ENCODE results near the gene KDF1.
"Not testable (repeated sequence)": the region's sequence is repeated elsewhere in the genome, so short reads cannot be mapped to it uniquely, and the experiment has no call there.

KDF1 gene

DNA sequence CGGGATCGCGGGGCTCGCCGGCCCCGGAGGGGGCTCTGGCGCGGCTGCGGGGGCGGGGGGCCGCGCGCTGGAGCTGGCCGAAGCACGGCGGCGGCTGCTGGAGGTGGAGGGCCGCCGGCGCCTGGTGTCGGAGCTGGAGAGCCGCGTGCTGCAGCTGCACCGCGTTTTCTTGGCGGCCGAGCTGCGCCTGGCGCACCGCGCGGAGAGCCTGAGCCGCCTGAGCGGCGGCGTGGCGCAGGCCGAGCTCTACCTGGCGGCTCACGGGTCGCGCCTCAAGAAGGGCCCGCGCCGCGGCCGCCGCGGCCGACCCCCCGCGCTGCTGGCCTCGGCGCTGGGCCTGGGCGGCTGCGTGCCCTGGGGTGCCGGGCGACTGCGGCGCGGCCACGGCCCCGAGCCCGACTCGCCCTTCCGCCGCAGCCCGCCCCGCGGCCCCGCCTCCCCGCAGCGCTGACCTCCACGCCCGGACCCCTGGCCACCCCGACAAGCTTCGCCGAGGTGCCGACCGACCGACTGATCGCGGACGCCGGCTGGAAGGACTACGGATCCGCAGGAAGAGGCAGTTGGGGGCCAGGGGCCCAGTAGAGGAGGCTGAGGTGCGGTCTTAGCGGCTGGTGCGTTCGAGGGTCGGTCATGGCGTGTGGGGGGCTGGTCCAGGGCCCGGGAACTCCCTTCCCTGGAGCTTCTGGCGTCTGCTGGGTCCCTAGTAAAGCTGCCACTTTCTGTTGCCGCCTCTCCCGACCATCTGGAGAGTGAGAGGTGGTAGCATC, 33.9 kb upstream of the KDF1 start:
- peak; percentile 68 for DNase-seq (ENCODE audit: low spot score)

DNA sequence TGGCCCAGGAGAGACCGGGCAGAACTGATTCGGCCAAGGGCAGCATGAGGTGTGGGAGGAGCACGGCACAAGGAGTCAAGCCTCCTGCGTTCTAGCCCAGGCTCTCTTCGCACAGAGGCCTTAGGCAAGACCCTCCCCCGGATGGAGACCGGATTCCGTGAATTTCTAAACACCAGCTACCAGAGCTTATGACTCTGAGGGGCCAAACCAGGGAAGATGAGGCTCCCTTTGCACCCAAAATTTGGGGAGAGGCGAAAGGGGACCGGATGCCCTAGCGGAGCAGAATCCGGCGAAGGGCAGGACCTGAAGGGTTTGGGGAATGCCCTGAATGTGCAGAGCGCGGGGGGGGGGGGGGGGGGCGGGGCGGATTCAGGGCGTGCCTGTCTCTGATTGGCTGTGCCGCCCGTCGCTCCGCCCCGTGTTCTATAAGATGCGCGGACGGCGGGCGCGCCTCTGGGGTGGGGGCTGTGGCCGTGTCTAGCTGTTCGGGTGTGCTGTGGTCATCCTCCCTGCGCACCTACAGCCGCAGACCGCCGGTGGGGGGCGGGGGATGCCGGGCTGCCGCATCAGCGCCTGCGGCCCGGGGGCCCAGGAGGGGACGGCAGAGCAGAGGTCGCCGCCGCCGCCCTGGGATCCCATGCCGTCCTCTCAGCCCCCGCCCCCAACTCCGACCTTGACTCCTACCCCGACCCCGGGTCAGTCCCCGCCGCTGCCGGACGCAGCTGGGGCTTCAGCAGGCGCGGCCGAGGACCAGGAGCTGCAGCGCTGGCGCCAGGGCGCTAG, 33.2 kb upstream of the KDF1 start, which contains the start of gene TRNP1:
TRNP1 (plus strand) TSS at position 456 of the 783 bp plus-strand sequence; CDS start at position 551, 95 bp downstream.
- DNase-seq (ENCODE audit: low spot score), result peak; percentile 90

DNA sequence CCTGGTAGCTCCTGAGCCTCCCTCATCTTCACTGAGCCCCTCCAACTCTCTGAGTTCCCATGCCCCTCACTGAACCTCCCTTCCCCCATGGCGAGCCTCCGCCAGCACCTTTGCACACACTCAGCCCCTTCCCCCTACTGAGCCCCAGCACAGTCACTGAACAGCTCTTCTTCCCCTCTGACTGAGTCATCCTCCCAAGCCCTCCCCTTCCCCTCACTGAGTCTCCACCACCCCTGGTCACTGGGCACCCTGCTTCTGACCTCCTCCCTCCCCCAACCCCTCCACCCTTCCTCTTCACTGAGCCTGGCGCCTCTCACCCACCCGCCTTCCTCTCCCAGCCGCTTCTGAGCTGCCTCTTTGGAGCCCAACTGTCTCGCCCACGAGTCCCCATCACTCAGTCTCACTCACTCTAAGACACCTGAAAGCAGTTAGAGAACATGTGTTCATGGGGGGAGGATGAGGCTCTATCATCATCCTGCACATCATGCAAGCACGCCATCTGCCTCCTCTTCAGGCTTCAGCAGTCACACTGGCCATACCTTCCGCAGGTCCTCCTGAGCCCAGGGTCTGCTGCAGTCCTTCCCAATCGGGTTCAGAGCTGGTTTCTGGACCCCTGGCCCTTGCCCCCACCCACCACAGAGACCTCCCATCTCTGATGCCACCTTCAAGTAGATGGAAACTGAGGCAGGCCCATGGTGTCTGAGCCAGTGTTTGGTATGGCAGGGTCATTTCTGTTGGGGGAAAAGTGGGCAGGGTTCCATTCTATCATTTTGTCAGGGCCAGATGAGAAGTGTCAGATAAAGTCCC, 31.2 kb upstream of the KDF1 start:
- no peak for DNase-seq (ENCODE audit: low spot score)

DNA sequence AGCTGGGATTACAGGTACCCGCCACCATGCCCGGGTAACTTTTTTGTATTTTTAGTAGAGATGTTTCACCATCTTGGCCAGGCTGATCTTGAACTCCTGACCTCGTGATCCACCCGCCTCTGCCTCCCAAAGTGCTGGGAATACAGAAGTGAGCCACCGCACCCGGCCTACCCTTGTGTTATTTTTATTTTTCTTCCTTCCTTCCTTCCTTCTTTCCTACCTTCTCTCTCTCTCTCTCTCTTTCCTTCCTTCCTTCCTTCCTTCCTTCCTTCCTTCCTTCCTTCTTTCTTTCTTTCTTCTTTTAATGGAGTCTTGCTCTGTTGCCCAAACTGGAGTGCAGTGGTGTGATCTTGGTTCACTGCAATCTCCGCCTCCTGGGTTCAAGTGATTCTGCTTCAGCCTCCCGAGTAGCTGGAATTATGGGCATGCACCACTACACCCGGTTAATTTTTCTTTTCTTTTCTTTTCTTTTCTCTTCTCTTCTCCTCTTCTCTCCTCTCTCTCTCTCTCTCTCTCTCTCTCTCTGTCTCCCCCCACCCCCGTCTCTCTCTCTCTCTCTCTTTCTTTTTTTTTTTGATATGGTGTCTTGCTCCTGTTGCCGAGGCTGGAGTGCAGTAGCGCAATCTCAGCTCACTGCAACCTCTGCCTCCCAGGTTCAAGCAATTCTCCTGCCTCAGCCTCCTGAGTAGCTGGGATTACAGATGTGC, 29.3 kb upstream of the KDF1 start:
- not testable (repeated sequence) for DNase-seq (ENCODE audit: low spot score)

DNA sequence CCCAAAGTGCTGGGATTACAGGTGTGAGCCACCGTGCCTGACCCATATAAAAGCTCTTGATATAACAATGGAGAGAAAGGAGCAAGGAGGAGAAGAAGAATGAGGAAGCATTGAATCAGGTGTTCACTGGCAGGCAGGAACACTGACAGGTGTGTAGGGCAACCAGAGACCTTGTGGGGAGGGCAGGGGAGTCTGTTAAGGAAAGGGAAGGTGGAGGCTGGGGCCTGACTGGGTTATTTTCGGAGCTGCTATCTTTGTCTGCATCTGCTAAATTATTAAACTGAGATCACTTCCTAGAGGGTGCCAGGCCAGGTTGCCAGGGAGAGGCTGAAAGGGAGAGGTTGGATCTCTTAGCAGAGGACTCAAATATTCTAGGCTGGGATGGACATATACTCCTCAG, 26.4 kb upstream of the KDF1 start:
- no peak for DNase-seq (ENCODE audit: low spot score)

DNA sequence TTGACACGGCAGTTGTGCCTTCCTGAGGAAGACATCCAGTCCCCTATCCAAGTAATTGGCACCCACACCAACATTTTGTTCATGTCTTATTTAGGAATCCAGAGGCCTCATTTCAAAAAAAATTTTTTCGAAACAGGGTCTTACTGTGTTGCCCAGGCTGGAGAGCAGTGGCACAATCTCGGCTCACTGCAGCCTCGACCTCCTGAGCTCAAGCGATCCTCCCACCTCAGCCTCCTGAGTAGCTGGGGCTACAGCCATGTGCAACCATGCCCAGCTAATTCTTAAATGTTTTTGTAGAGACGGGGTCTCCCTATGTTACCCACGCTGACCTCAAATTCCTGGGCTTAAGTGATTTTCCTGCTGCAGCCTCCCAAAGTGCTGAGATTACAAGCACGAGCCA, 24.0 kb upstream of the KDF1 start:
- DNase-seq (ENCODE audit: low spot score), result no peak

DNA sequence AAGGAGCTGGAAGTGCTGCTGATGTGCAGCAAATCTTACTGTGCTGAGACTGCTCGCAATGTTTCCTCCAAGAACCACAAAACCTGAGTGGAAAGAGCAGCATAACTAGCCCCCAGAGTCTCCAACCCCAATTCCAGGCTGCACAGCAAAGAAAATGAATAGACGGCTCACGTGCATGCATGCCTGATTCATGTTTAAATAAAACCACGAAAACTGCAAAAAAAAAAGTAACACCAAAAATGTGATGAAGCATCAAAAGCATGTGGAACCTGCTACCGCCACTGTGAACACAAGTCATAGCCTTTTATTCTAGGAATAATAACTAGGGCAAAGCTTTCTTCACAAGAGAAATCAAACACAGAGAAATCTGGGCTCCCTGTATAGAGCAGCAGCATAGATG, 23.6 kb upstream of the KDF1 start:
- DNase-seq (ENCODE audit: low spot score), result no peak

DNA sequence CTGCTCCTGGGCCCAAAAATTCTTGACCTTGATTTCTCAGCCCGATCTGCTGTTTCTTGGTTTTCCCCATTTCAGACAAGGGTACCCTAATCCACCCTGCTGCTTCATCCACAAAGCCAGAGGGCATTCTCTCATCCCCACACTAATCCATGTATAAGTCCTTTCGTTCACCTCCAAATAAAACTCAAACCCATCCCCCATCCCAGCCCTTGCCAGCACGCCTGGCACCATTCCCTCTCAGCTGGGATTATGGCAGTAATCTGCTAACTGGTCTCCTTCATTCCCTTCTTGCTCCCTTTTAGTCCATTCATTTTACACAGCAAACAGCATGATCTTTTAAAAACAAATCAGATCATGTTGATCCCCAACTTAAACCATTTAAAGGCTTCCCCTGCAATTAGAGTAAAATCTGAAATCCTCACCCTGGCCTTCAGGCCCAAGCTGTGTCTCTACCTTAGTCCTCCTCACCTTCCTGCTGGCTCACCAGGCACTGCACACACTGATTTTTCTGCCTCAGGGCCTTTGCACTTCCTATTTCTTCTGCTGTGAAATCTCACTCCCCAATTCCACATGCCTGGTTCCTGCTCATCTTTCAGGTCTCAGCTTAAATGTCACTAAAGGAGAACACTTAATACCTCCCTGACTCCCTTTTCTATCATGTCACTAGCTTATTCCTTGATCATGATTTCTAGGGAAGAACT, 21.0 kb upstream of the KDF1 start:
- no peak for DNase-seq (ENCODE audit: low spot score)

DNA sequence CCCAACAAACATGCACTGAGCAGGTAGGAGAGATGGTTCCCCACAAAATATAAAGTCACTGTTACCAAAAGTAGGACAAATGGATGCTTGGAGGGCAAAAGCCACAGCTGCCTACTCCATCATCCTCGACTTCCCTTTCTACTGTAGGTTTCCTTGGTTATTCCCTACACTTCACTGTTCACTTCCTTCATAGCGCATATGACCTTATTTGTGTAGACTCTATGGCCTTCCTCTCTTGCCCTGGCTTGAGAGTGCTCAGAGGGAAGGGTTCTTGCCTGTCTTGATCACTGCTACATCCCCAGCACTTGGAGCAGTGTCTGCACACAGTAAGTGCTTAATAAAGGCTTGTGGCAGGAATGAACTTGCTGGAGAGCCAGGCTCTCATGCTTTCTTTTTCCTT, 18.6 kb upstream of the KDF1 start:
- DNase-seq (ENCODE audit: low spot score), result no peak

DNA sequence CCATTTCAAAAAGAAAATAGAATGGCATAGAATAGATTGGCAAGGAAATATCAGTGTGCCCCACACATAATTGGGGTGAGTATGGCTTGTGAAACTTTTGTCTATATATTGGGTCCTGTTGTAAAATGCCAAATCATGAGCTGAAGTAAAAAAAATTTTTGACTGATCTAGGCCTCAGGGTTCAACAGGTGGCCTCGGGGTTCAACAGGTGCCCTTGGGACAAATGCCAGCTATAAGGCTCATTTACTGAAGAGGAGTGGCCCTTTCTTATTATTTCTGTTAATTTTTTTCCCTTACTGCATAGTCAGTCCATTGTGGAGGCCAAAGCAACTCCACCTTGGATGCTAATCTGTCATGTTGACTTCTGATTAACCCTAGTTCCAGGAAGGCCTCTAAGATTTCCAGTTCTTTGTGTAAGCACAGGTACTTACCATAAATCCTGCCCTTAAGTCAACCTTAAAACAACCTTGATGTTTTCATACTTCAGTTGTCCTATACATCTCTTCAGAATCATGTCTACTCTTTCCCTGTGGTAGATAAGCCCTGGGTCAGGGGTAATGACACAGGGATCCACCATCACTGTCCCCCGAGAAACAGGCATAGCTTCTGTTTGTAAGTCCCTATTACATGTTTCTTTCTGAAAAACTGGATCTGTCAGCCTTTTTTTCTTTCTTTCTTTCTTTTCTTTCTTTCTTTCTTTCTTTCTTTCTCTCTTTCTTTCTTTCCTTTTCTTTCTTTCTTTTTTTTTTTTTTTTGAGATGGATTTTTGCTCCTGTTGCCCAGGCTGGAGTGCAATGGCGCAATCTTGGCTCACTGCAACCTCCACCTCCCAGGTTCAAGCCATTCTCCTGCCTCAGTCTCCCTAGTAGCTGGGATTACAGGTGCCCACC, 16.6 kb upstream of the KDF1 start:
- no peak for DNase-seq (ENCODE audit: low spot score)

DNA sequence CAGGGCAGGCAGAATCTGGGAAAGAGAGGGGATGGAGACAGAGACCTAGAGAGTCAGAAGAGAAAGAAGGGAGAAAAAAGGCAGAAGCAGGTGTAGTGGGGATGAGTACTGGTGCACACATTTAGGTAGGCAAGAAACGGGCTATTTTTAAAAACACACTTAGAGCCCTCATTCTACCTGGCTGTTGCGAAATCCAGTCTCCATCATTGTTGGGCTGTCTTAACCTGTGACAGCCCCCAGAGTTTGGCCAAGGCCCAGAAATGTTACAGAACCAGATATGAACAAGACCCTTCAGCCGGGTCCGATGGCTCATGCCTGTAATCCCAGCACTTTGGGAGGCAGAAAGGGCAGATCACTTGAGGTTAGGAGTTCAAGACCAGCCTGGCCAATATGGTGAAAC, 12.6 kb upstream of the KDF1 start:
- DNase-seq (ENCODE audit: low spot score), result no peak

DNA sequence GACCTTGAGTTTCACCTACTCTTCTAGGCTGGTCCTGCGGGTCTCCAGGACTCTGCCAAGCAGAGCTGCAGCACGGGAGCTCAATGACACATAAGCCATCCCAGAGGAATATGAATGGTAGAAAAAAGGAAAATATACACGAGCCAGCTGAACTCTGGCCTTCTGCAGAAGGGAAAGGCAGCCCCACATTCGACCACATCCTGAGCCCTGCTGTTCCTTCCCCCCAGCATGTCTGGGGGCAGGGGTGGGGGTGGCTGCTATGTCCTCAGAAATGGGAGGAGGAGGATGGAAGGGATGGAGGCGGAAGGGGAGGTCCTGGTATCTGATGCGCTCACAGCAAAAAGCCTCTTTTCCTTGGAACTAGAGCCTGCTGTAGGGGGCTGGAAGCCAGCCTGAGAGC, 12.1 kb upstream of the KDF1 start:
- no peak for DNase-seq (ENCODE audit: low spot score)

DNA sequence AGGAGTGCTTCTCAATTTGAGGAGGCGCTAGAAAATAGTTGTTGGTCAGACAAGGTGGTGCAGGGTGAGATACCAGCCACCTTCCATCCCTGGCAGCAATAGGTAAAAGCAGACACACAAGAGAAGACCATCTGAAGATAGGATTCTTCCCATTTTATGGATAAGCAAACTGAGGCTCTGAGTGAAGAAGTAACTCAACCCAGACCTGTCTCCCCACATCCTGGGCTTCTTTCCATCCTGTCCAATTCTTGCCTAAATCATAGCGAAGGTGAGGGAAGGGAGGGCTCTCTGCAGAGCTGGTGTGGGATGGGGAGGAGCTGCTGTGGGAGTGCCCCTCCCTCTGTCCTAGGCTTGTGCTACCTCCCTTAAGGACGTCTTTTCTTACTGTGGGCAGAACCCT, 11.3 kb upstream of the KDF1 start:
- no peak for DNase-seq (ENCODE audit: low spot score)

DNA sequence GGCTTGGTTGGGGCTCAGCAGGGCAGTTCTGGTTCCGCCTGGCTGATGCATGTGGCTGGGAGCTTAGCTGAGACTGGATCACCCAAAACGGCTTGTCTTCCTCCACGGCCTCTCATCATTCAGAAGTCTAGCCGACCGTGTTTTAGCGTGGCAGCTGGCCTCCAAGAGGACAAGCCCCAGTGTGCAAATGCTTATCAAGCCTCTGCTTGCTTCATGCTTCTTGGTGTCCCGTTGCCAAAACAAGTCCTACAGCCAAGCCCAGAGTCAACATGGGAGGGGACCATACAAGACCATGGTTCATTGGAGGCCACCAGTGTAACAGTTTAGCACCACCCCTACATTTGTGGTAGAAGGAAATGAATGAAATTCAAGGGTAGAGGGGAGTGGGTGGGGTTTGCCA, 10.5 kb upstream of the KDF1 start:
- no peak for DNase-seq (ENCODE audit: low spot score)

DNA sequence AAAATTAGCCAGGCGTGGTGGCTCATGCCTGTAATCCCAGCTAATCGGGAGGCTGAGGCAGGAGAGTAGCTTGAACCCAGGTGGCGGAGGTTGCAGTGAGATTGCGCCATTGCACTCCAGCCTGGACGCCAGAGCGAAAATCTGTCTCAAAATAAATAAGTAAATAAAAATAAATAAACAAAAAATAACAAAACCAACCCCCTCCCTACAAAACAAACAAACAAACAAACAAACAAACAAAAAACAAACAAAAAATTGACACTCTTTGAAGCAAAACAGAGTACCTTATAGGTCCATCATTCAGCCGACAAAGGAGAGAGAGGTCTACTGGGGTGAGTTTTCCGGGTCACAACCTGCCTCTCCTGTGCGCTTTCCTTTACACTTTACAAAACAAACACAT, 5.4 kb upstream of the KDF1 start:
- DNase-seq (ENCODE audit: low spot score), result no peak

DNA sequence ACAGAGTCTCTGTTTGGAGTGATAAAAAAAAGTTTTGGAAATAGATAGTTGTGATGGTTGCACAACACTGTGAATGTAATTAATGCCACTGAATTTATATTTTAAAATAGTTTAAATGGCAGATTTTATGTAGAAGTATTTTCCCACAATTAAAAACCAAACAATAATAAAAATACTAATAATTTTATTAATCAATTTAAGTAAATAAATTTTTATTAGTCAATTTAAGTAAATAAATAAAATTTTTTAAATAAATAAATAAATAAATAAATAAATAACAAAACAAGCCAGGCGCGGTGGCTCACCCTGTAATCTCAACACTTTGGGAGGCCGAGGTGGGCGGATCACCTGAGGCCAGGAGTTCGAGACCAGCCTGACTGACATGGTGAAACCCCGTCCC, 4.9 kb upstream of the KDF1 start:
- no peak for DNase-seq (ENCODE audit: low spot score)

DNA sequence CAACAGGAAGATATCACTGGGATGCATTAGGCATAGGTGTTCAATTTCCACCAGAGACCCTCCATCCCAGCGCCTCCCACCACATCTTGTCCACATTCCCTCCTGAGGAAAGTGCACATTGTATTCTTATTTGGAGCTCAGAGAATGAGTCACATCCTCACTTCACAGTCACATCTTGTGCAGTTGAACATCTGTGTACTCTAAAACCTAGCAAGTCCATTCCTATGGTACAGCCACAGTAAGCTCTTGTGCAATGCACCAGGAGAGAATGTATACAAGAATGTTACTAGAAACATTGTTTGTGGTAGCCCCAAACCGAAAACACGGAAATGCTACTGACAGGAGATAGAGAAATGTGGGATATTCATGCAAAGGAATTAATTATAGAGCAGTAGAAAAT, 1.6 kb upstream of the KDF1 start:
- no peak for DNase-seq (ENCODE audit: low spot score)

DNA sequence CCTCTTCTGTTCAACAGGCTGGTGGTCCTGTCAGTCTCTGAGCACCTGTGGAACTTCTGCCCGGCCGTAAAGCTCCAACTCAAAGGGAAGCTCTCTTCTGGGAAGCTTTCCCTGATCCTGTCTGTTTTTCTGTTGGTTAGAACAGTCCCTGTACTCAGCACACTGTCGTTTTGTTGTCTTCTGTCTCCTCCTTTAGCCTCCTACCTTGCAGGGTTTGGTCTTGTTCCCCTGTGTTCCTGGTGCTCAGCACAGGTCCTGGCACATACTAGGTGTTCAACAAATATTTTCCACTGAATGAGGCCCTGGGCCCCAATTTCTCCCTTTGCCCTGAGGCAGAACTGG, 328 bp upstream of the KDF1 start:
- DNase-seq (ENCODE audit: low spot score), result no peak

DNA sequence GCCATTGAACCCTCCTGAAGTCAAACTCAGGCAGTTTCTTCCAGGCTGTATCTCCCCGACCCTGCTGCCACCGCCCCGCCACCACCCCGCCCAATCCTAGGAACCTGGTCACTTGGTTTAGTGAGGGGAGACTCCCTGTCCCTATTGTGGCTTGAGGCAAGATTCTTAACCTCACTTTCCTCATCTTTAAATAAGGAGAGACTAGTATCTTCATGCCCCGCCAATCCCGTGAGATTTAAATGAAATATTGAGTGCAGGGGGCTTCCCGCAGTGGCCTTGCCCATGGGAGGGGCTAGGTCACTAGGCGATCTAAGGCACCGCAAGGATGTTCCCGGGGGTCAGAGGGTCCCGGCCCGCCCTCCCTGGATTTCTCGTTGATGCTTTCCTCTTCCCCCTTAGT, 998 bp downstream of the KDF1 start:
- no peak for DNase-seq (ENCODE audit: low spot score)

DNA sequence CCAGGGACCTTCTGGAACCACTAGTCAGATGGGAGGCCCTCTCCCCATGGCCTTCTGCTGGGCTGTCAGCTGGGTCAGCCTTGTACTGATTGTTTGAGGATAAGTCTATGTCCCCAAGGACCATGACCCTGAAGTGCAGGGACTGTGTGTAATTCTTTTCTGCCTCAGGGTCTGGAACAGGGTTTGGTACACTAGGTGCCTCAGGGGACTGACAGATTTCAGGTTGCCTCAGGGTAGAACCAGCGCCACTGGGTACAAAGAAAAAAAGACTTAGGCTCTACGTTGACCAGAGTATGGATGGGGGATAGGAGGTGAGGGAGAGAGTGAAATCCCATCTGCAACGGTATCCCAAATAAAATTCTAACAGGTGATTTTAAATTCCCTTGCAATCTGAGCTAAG, 3.0 kb downstream of the KDF1 start:
- DNase-seq (ENCODE audit: low spot score), result no peak

DNA sequence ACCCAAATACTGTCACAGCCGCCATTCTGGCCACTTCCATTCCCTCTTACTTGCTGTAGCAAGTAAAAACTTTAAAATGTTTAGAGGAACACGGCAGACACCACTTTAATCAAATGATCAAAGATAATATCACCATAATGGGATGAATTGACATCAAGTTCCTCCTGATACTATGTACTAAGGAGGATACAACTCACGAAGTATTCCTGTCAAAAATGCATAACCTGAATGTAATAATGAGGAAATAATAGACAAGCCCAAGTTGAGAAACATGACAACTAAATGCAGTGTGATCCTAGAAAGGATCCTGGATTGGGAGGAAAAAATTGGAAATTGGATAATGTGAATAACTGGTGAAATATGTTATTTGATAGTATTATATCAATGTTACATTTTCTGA, 3.9 kb downstream of the KDF1 start:
- no peak for DNase-seq (ENCODE audit: low spot score)
